HG02970 (cell line): Measurements from ENCODE around the gene DEF6.

ENCODE experiments used
- ATAC-seq: cut with Tn5 transposase; IDR thresholded peaks from one replicate; pipeline ENCODE4 v1.9.1; 2021; ENCODE audit warnings: mild to moderate bottlenecking, moderate library complexity, moderate number of reproducible peaks; ENCODE audit not compliant: unreplicated experiment, low FRiP score

DEF6 gene

DNA sequence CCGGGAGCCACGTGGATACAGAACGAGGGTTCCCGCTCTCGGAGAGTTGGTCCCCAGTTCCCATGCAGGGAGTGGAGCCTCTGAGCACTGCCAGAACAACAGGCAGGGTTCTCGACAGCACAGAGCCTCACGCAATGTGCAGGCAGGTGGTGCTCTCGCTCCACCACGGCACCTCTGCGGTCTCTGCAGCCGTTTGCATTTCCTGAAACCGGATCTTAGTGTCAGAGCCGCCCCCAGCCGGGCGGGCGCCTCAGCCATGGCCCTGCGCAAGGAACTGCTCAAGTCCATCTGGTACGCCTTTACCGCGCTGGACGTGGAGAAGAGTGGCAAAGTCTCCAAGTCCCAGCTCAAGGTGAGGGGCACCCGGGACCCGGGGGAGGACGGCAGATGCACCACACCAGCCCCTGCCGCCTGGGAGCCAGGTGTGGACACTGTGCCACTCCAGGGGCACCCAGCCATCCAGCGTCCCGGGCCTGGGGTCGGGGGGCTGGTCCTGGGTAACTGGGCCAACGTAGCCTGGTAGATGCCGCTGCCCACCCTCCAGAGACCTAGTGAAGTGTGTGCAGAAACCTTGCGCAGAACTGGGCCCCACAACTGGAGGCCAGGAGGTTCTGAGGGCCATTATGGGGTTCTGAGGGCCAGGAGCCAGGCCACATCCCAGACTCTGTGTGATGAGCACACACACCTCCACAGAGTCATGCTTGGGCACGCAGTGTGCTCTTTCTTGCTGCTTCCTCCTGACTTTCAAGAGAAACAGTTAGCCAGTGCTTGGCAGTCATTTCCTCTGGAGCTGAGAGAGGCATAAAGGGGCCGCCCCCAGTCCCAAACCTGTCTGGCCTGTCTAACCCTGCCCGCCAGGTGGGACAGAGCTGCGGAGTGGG lies at the start of gene DEF6:
Gene DEF6, plus strand, starts transcription at position 218 of the 881 bp plus-strand sequence. Its CDS starts 39 bp downstream, at position 257.
- peak; percentile 62 for ATAC-seq

DNA sequence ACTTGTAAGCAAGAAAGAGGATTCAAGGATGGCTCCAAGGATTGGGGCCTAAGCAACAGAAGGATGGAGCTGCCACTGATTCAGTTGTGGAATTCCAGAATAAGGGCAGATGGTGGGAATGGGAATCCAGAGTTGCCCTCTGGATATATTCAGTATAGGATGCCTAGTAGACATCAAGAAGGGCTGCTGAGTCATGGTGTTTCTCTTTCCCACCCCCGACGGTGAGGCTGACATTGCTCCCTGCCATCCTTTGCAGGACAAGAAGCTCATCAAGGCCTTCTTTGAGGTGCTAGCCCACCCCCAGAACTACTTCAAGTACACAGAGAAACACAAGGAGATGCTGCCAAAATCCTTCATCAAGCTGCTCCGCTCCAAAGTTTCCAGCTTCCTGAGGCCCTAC lies 49.3 kb upstream of the DEF6 start:
- ATAC-seq = no peak

GRCh38 chr6:35248965-35249364 lies 48.7 kb upstream of the DEF6 start:
- no peak for ATAC-seq

DNA sequence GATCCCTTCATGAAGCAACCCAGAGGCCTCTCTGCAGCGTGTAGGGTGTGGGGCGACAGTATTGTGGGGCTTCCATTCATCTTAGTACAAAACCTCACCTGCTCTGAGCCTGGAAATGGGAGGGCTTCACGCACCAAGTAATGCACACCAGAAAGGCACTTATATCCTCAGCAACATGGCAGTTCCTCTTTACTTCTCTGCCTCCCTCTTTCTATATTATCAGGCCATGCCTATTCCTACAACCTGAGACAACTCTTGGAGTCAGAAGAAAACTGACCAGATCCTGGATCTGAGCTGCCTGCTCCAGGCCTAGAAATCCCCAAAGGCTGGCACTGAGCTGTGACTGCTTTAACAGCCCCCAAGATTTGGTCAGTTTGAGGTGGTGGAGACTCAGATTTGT lies 45.7 kb upstream of the DEF6 start:
- no peak for ATAC-seq

DNA sequence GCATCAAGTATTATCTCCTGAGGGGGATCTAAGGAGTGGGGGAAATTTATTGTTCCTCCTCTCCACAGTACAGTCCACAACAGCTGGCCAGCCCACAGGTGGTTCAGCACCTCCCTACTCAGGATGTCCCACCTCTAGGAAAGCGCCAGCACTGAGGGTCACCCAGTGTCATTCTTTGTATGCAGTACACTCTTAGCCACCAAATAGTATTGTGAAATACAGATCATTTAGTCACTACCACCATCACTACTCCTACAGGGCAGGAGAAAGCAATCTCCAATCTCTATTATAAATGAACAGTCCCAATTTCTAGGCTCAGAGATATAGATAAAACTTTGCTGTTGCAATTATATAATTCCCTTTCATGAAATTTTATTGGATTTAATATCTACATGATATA lies 44.4 kb upstream of the DEF6 start:
- no peak for ATAC-seq

DNA sequence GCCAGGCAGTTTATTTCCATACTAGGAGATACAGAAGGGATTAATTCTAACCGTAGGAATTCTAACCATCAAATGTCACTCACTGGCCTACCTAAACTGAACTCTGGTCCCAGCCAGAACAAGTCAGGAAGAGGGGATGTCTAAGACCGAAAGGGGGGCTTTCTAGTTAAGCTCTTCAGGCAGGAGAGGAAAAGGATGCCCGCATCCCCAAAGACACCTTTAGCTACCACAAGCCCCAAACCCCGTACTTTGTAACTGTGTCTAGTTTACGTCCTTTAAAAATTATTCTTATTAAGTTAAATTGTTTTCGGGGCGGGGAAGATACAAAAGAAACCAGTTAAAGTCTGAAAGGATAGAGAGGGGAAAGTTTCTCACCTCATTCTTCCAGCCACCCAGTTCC lies 39.3 kb upstream of the DEF6 start:
- no peak for ATAC-seq

- ATAC-seq = no peak
These were observed 38.8 kb upstream of the DEF6 start for GRCh38 chr6:35258858-35259193.

DNA sequence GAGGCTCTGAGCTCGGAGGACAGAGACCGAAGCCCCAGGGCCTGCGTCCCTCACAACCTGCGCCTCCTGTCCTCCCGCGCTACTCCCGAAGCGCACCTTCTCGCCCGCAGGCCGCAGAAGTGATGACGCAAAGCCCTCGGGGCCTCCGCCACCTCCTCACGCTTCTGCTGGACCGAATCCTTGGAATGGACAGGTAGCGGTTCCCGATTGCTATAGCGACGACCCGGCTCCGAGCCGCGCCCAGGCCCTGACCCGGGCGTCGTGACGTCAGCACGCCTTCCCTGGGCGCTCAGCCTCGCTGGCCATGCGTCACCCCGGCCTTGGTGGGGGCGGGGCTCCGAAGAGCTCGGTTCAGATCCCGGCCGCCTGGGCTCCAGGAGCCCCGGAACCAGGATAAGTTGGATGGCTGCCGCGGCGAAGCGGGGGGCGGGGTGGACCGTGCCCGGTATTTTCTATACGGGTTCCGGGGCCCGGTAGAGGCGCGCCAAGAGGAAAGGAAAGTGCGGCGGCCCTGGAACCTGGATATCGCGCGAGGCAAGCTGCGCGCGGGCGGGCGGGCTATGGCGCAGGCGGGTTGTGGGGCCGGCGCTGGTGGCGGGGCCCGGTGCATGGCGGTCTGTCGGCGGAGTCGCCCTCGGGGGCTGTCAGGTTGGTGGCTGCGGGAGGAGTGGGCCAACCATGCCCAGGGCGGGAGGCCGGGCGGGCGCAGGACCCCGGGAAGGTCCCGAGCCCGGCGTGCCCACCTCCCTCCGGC lies 38.2 kb upstream of the DEF6 start, which contains the start of gene ZNF76:
Gene ZNF76, plus strand, starts transcription at position 542 of the 754 bp plus-strand sequence. CDS start 21,417 bp downstream, outside the sequence.
- peak; percentile 83 for ATAC-seq

- ATAC-seq = peak; percentile 48
These were observed 37.5 kb upstream of the DEF6 start for GRCh38 chr6:35259948-35260590.

DNA sequence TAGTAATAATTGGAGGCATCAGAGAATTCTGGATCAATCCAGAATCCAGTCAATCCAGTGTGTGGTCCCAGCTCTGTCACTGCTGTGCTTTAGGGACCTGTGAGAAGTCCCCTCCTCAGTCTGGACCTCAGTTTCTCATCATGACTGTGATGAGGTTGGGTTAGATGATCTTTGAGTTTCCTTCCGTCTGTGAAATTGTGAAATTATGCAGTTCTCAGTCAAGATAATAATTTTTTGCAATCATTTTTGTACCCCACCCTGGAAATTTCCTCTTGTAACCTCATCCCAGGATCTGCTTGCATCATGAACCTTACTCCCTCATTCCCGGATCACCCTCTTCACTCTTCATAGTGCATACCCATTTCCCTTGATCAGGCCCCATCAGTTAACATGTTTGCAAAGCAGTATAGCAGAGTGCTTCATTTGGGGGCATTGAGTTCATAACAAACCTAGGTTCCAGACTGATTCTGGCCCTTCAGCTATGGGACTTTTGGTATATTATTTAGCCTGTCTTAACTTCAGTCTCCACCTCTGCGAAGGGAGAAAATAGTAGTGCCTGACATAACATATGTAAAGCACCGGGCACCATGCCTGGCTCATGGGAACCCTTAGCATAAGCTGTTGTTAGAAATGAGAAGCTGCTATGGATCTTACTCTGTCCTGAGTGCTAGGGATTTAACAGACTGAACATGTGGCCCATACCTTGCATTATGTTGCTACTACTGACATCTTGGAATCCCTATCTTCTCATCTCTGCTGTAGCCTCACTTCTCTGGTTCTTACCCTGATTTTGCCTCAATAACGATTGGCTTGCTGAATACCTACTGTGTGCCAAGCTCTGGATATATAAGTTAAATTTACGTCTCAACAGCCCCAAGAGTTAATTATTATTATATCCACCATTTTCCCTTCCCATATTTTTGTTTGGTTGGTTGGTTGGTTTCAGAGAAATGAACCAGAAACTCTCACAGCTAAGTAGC lies 36.7 kb upstream of the DEF6 start:
- no peak for ATAC-seq

GRCh38 chr6:35262596-35262995 lies 35.0 kb upstream of the DEF6 start:
- no peak for ATAC-seq

DNA sequence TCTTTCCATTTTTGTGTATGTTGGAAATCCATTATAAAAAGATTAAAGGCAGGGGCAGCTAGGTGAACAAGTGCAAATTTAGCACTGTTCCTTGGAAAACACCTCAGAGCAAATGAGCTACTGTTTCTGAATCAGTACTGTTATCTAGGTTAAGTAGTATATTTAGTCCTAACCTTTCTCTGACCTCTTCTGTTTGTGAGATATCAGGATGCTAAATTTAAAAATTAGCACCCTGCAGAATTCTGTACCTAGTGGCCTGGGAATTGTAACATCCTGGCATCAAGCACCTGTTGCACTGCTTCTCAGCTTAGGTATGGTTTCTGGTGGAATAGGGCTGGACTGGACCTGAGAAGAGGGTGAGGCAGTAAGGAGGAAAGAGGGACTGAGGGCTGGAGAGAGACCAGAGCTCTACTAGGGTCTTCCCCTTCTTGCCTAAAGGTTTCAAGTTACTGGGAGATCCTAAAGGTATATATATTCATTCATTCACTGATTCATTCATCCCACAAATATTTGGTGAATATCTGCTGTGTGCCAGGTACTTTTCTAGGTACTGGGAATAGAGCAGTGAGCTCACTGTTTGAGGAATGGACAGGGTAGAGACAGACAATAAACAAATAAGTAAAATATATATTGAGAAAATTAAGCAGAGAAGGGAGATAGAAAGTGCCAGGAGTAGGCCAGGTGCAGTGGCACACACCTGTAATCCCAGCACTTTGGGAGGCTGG lies 32.9 kb upstream of the DEF6 start:
- no peak for ATAC-seq

DNA sequence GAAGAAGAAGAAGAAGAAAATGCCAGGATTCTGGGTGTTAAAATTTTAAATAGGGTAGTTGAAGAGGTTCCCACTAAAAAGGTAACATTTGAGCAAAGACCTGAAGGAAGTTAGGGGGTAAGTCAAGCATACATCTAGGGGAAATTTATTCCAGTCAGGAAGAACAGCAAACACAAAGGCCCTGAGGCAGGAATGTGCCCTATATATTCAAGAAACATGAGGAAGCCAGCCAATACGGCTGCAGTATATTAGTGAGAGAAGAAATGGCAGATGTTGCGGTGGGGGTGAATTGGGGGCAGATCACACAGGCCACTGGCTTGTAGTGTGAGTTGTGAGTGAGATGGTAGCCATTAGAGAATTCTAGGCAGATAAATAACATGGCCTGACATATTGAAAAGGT lies 32.1 kb upstream of the DEF6 start:
- ATAC-seq = no peak

DNA sequence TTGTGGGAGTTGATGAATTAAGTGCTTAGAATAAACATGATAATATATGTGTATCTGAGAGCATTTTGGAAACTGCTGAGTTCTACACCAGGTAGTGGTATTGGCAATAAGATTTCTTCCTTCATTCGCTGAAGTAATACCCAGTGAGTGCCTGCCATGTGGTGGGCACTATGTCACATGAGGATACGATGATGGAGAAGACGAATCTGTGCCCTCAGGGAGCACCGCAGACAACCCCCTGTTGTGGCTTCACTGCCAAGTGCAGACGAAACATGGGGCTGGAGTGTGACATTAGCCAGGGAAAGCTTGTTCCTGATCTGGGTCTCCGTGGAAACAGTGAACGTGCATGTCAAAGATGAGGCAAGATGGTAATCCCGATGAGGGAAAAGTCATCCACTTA lies 30.2 kb upstream of the DEF6 start:
- ATAC-seq = no peak

- ATAC-seq = no peak
These were observed 29.7 kb upstream of the DEF6 start for GRCh38 chr6:35267897-35268296.

GRCh38 chr6:35272005-35272404 lies 25.6 kb upstream of the DEF6 start:
- ATAC-seq = no peak

- no peak for ATAC-seq
These were observed 23.6 kb upstream of the DEF6 start for GRCh38 chr6:35273822-35274559.

DNA sequence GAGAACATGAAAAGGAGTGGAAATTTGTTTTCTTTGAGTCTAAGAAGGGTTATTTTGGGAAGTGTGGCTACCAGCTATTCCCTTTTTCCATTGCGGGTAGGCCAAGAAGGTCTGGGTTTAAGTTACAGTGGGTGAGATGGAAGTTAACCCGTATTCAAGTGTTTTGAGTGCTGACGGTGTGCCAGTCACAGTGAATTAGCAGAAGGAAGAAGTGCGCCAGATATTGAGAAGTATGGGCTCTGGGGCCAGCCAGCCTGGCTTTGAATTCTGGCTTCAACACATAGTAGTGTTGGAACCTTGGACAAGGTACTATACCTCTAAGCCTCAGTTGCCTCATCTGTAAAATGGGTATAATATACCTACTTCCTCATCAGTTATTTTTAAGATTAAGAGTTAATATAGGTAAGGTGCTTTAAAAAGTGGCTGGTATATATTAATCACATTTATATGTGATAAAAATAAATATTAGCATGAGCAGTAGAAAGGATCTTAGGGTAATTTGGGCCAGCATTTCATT lies 21.8 kb upstream of the DEF6 start:
- no peak for ATAC-seq
